WI38 (cell line): ENCODE results near the gene AIFM2.

Experiments used
- H3K4me3 ChIP-seq: 2 replicates; pipeline ENCODE4 v1.5.1; 2011; ENCODE audit warnings: low read depth, mild to moderate bottlenecking, control low read depth, low read length
- TF ChIP-seq, protein P1 (sequence below): IDR thresholded peaks from 2 replicates; pipeline ENCODE4 v1.5.1; 2012; ENCODE audit warnings: low read depth, mild to moderate bottlenecking, control low read depth, low read length

AIFM2 gene

DNA sequence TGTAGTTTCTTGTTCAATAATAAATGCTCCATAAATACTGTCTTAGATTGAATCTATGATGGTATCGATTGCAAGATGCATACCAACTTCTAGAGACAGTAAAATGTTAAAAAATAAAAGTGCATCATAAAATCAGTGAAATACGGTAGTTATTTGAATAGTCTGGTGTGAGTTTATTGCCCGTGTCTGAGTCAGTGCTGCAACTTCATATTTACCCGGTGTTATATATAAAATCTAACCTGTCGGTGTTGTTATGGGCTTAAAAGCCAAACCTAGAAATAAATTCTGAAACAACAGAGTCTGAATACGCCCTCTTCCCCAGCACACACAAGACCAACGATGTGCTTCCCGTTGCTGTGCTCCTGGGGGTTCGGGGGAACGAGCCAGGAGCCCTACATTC, 63.7 kb downstream of the AIFM2 start:
- TF ChIP-seq, protein P1, sequence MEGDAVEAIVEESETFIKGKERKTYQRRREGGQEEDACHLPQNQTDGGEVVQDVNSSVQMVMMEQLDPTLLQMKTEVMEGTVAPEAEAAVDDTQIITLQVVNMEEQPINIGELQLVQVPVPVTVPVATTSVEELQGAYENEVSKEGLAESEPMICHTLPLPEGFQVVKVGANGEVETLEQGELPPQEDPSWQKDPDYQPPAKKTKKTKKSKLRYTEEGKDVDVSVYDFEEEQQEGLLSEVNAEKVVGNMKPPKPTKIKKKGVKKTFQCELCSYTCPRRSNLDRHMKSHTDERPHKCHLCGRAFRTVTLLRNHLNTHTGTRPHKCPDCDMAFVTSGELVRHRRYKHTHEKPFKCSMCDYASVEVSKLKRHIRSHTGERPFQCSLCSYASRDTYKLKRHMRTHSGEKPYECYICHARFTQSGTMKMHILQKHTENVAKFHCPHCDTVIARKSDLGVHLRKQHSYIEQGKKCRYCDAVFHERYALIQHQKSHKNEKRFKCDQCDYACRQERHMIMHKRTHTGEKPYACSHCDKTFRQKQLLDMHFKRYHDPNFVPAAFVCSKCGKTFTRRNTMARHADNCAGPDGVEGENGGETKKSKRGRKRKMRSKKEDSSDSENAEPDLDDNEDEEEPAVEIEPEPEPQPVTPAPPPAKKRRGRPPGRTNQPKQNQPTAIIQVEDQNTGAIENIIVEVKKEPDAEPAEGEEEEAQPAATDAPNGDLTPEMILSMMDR = no peak
- H3K4me3 ChIP-seq = no peak overlapping the region

DNA sequence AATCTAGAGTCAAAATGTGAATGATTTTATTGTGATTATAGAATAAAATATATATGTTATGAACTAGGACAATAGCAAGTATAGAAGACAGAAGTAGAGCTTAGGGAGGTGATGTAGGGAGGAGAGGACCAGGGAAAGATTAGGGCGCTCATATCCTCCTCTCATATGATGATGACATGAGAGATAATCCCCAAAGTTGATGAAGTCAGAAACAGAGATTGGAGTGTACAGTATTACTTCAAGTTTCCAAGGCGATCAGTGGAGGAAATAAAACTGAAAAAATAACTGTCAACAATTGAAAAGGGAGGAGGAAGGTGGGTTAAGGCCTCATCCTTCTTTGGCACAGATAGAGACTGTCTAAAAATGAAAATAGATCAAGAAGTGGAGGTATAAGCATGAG, 65.0 kb downstream of the AIFM2 start:
- TF ChIP-seq, protein P1 = no peak
- H3K4me3 ChIP-seq = no peak overlapping the region

DNA sequence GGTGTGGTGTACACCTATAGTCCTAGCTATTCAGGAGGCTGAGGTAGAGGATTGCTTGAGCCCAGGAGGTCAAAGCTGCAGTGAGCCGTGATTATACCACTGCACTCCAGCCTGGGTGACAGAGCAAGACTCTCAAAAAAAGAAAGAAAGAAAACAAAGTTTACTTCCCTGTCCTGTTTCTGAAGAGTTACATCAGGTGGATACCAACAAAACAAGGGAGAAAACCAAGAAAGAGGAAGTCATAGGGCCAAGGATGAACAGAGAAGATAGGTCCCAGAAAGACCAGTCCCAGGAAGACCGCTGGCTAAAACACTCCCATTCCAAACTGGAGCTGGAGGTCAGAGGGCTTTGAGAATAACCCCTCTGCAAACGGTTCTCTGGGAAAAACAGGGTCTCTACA, 66.4 kb downstream of the AIFM2 start:
- no peak overlapping the region for H3K4me3 ChIP-seq
- TF ChIP-seq, protein P1 = no peak

DNA sequence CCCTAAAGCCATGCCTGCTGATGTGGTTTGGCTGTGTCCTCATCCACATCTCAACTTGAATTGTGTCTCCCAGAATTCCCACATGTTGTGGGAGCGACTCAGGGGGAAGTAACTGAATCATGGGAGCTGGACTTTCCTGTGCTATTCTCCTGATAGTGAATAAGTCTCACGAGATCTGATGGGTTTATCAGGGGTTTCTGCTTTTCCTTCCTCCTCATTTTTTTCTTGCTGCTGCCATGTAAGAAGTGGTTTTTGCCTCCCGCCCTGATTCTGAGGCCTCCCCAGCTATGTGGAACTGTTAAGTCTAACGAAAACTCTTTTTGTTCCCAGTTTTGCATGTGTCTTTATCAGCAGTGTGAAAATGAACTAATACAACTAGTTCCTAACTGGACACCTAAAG, 68.1 kb downstream of the AIFM2 start:
- TF ChIP-seq, protein P1 = no peak
- no peak overlapping the region for H3K4me3 ChIP-seq

DNA sequence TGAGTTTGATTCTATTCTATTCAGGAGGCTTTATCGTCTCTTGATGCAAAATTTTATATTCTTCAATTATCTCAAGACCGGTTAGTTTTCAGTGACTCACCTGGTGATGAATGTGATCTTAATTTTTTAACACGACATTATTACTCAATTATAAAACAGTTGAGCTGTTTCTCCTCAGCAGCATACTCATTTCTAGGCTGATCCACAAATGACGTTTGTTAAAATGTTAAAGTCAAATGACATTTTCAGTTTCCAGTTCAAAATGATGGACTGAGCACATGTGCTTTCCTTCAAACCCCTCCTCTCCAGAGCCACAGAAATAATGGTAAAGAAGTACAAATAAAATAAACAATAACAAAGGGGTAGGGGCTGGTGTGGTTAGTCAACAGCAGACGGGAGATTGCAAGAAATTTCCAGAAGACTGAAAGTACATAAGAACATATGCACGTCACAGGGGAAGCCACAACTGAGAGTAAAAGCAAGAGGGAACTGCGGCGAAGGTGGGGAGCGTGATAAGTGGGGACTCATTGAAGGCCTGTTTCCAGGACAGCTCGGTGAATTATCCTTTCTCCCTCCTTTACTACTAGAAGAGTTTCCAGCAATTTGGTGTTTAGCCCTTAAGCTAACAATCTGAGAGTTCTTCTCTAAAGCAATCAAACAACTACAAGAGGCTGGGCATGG, 69.1 kb downstream of the AIFM2 start:
- H3K4me3 ChIP-seq = no peak overlapping the region
- TF ChIP-seq, protein P1 = no peak
